GM12878 (cell line): ENCODE data around the gene BOD1L1. TPM values are rescaled to one million over a fixed set of nuclear protein-coding genes. Genes with fewer than 3 reads are reported as not detected.

Experiments used
- ATAC-seq: fragments of 200-7000 bp; cut with Tn5 transposase; 3 replicates; pipeline ENCODE4 v1.9.1; 2020; ENCODE audit warnings: mild to moderate bottlenecking, moderate library complexity
- BruUV-seq: library from RNA; stranded (reverse); fragments of 400-500 nt; replicated peaks from 2 replicates; lab custom pipeline; 2021; lab: Mats Ljungman, UMichigan
- CTCF ChIA-PET: fragments of 300-600 bp; sonication (Branson Sonifier 250); formaldehyde crosslinking; extraction: SDS; loops from one replicate; lab custom pipeline; 2021; ENCODE audit warnings: inconsistent platforms; lab: Yijun Ruan, JAX
- POLR2A ChIA-PET: fragments of 350-600 bp; formaldehyde crosslinking; extraction: SDS; loops from one replicate; lab custom pipeline; 2021; ENCODE audit warnings: inconsistent platforms; lab: Charles Lee
- RAD21 ChIA-PET: fragments of 300-600 bp; sonication (Branson Sonifier 250); formaldehyde crosslinking; loops from one replicate; lab custom pipeline; 2023; ENCODE audit warnings: antibody characterized with exemption; ENCODE audit not compliant: unreplicated experiment; lab: Charles Lee
- SMC1A ChIA-PET: fragments of 300-600 bp; sonication (Branson Sonifier 250); formaldehyde crosslinking; loops from one replicate; lab custom pipeline; 2023; ENCODE audit not compliant: unreplicated experiment, uncharacterized antibody; lab: Charles Lee
- DNase-seq: peaks from one replicate; pipeline ENCODE4 v3.0.0-alpha.2; 2011; ENCODE audit warnings: low read depth, low spot score
- FAIRE-seq: peaks from 3 replicates; lab custom pipeline; 2011; peaks lifted over from hg19 to GRCh38; lab: Jason Lieb, UNC
- H2AFZ ChIP-seq: 2 replicates; pipeline ENCODE4 v1.6.0; 2011; ENCODE audit warnings: low read depth, low read length, control low read depth; ENCODE audit not compliant: control insufficient read depth
- H3K27ac ChIP-seq: 2 replicates; pipeline ENCODE4 v1.5.1; 2011; ENCODE audit warnings: control low read depth; ENCODE audit not compliant: control insufficient read depth, insufficient read depth
- H3K27me3 ChIP-seq, 2 experiments: replicated peaks in 1 of 2; 2 replicates each; pipeline versions ENCODE4 v1.6.0 to v1.6.1; 2011; ENCODE audit warnings: low read length in 1 of 2; ENCODE audit not compliant: control insufficient read depth in 2 of 2, insufficient read depth in 2 of 2
- H3K36me3 ChIP-seq, 2 experiments: 2 replicates each; pipeline ENCODE4 v1.5.1; 2011; ENCODE audit warnings: low read length in 1 of 2; ENCODE audit not compliant: control insufficient read depth in 2 of 2, insufficient read depth in 2 of 2
- H3K4me1 ChIP-seq: 2 replicates; pipeline ENCODE4 v1.6.1; 2011; ENCODE audit warnings: mild to moderate bottlenecking, low read length, moderate library complexity, mixed read lengths; ENCODE audit not compliant: control insufficient read depth, insufficient read depth
- H3K4me2 ChIP-seq: 2 replicates; pipeline ENCODE4 v1.6.0; 2011; ENCODE audit warnings: control low read depth; ENCODE audit not compliant: control insufficient read depth, insufficient read depth
- H3K4me3 ChIP-seq: fragments of 200-600 bp; sonication (generic); 2 replicates; pipeline ENCODE4 v1.5.1; 2016
- H3K79me2 ChIP-seq: 2 replicates; pipeline ENCODE4 v1.6.0; 2011; ENCODE audit warnings: low read length; ENCODE audit not compliant: control insufficient read depth, insufficient read depth
- H3K9ac ChIP-seq: 2 replicates; pipeline ENCODE4 v1.8.0; 2011; ENCODE audit warnings: low read length, control low read depth, mixed read lengths; ENCODE audit not compliant: control insufficient read depth, insufficient read depth
- H3K9me3 ChIP-seq: replicated peaks from 3 replicates; pipeline ENCODE4 v1.5.1; 2011; ENCODE audit warnings: mild to moderate bottlenecking, low read length; ENCODE audit not compliant: control insufficient read depth, insufficient read depth
- H4K20me1 ChIP-seq: 2 replicates; pipeline ENCODE4 v1.6.0; 2011; ENCODE audit not compliant: control insufficient read depth, insufficient read depth
- BHLHE40 ChIP-seq, 2 experiments: fragments of 450-650 bp in 1 of 2; IDR thresholded peaks; 2 replicates each; pipeline ENCODE4 v1.6.1; 2011 to 2017; ENCODE audit warnings: low read depth in 2 of 2, borderline replicate concordance in 1 of 2, improper control_type of control experiment in 1 of 2, low read length in 1 of 2, mild to moderate bottlenecking in 1 of 2
- CEBPB ChIP-seq, 2 experiments: fragments of 150-350 bp in 1 of 2; IDR thresholded peaks; 2 replicates each; pipeline ENCODE4 v1.6.1; 2012 to 2014; ENCODE audit warnings: low read depth in 2 of 2, low read length in 2 of 2, borderline replicate concordance in 1 of 2, inconsistent platforms in 1 of 2
- IKZF2 ChIP-seq, 2 experiments: fragments of 450-650 bp; IDR thresholded peaks; 2 replicates each; pipeline ENCODE4 v1.6.1; 2017; ENCODE audit warnings: mild to moderate bottlenecking in 2 of 2, moderate library complexity in 2 of 2
- JUND ChIP-seq: IDR thresholded peaks from 2 replicates; pipeline ENCODE4 v1.6.1; 2012; ENCODE audit warnings: low read depth, mild to moderate bottlenecking, low read length, improper control_type of control experiment, moderate library complexity
- NBN ChIP-seq: fragments of 450-650 bp; IDR thresholded peaks from 2 replicates; pipeline ENCODE4 v1.6.1; 2016
- NFYA ChIP-seq: IDR thresholded peaks from 2 replicates; pipeline ENCODE4 v1.6.1; 2011; ENCODE audit warnings: low read depth, mild to moderate bottlenecking, low read length, improper control_type of control experiment, borderline replicate concordance
- NRF1 ChIP-seq: conservative IDR thresholded peaks from 2 replicates; pipeline ENCODE4 v1.6.1; 2011; ENCODE audit warnings: mild to moderate bottlenecking, low read depth, low read length, improper control_type of control experiment
- RAD21 ChIP-seq: IDR thresholded peaks from 2 replicates; pipeline ENCODE4 v1.6.1; 2011; ENCODE audit warnings: mild to moderate bottlenecking, low read depth, low read length, moderate library complexity; ENCODE audit not compliant: insufficient read depth
- SIN3A ChIP-seq: IDR thresholded peaks from 2 replicates; pipeline ENCODE4 v1.6.1; 2012; ENCODE audit warnings: low read depth, low read length, improper control_type of control experiment
- SREBF1 ChIP-seq: IDR thresholded peaks from 2 replicates; pipeline ENCODE4 v1.6.1; 2012; ENCODE audit warnings: mild to moderate bottlenecking, low read length
- ZNF592 ChIP-seq: fragments of 450-650 bp; IDR thresholded peaks from 2 replicates; pipeline ENCODE4 v1.6.1; 2017; ENCODE audit warnings: mild to moderate bottlenecking, moderate library complexity
- WGBS: methylation state at CpG from one replicate; pipeline ENCODE4 v1.1.6; 2016; ENCODE audit warnings: low lambda C conversion rate; ENCODE audit not compliant: insufficient replicate concordance, insufficient coverage; ENCODE audit errors: missing lambda C conversion rate; 5-methylcytosine and 5-hydroxymethylcytosine counted together
- in situ Hi-C: fragments of 300-500 bp; cut with MboI; formaldehyde crosslinking; loops from 9 replicates; pipeline ENCODE4 v1.14.3; 2018; ENCODE audit warnings: mixed read lengths
- intact Hi-C: fragments of 100-400 bp; cut with micrococcal nuclease; formaldehyde crosslinking; loops from one replicate; pipeline ENCODE4 v1.14.2; 2022; ENCODE audit not compliant: unreplicated experiment
- polyA plus RNA-seq, 11 experiments: library from polyadenylated mRNA; depleted of rRNA in 4 of 11; unstranded in 6 of 11; stranded (reverse) in 5 of 11; fragments of >200 nt; fragmentation: Nextera tagmentation in 4 of 11; fragmentation: Illumina TruSeq in 1 of 11; extraction: Ambion mirVana in 4 of 11; extraction: Trizol in 1 of 11; gene quantifications; 1 replicate in 1 of 11; 2 replicates in 10 of 11; pipeline versions ENCODE4 v1.2.1 to v1.2.3, GENCODE V29; 2011 to 2016; ENCODE audit warnings: inconsistent platforms in 2 of 11, missing spikeins in 2 of 11, low read depth in 1 of 11
- total RNA-seq, 4 experiments: library from RNA; depleted of rRNA in 3 of 4; stranded (reverse); fragments of >200 nt in 3 of 4; fragmentation: Illumina TruSeq in 1 of 4; extraction: Trizol in 1 of 4; gene quantifications; 2 replicates each; pipeline versions ENCODE4 v1.2.1 to v1.2.3, GENCODE V29; 2013 to 2021

The BOD1L1 gene
- total and polyA plus RNA-seq, 10 of the 15 experiments (the other 5 are each of a cell fraction or from before 2014, with no cell fraction given): 6.8 to 41.6 (median 24.3) TPM

DNA sequence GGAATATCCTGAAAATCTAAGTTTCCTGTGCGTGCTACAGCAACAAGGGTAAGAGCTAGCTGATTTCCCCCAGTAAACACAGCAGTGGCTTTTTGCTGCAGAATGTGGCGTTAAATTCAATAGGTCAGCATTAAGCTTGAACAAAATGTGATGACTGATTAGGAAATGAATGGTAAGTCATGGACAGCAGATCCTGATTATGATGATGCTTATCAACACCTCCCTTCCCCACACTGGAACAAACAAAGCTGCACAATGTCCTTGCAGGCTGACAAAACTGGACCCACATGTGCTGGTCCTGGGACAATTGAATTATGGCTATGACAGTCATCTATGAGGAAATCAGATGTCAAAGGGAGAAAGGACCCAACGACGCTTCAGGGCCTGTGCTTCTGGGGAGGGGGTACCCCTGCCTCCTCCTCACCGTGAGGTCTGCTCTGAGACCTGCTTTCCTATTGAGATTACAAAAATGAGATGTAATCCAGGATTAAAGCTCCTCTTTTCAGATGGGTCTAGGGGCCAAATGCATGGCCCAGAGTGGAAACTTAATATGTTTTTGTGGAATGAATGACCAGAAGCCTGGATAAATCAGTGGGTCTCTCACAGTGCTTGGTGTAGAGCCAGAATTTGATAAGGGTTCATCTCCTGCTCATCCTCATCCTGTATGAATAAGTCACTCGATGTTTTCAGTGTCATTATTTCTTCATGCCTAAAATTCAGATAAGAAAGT lies 32.0 kb upstream of the BOD1L1 start:
- 45% methylated on average over 6 of the region's 6 CpGs for WGBS

More for the DNA sequence above, 32.0 kb upstream of the BOD1L1 start:
- no peak for DNase-seq
- intact Hi-C loops: loop anchor here (5.0 to 10.0 kb wide), 6 partner anchors 125 to 1798 kb away; no protein-coding TSS in a partner anchor
- in situ Hi-C loops: loop anchor here (10.0 kb wide), 3 partner anchors 1345 to 1795 kb away; partner anchors contain the start of gene CPEB2
- POLR2A ChIA-PET: no interaction called here
- H3K36me3 ChIP-seq: no peaks in the 10 kb centered on the region
- TF ChIP-seq IKZF2 (IDR thresholded peaks at IDR 0.05) (no peak), ZNF592 (no peak), SIN3A (no peak), JUND (no peak), BHLHE40 (IDR thresholded peaks at IDR 0.05; ENCODE audit: borderline replicate concordance in 1 of 2, low read depth in 2 of 2, low read length in 1 of 2) (no peak), RAD21 (no peak), SREBF1 (no peak), NRF1 (no peak), NBN (no peak), NFYA (no peak), CEBPB (IDR thresholded peaks at IDR 0.05; ENCODE audit: borderline replicate concordance in 1 of 2, low read depth in 2 of 2, low read length in 2 of 2) (no peak)
- TF ChIP-seq, all 136 proteins: peak for 0
- no peak overlapping the region for H3K9ac ChIP-seq
- no peak for FAIRE-seq
- ChIA-PET SMC1A (interaction anchor here (0.8 to 1.6 kb wide), 5 partner anchors 11 to 200 kb away, joined by 3 to 4 read pairs (median 3); no protein-coding TSS in a partner anchor), RAD21 (no interaction called here), CTCF (interaction anchor here (1.3 to 1.4 kb wide), 2 partner anchors 10 to 1799 kb away, joined by 3 to 4 read pairs; no protein-coding TSS in a partner anchor)
- H3K4me3 ChIP-seq: no peak overlapping the region
- H3K79me2 ChIP-seq: no peaks in the 10 kb centered on the region
- no TSS peak for BruUV-seq
- no peak for ATAC-seq
- no peaks in the 10 kb centered on the region; a peak in 1 of 4 replicates for H3K27me3 ChIP-seq
- H2AFZ ChIP-seq: no peak overlapping the region
- no peaks in the 10 kb centered on the region for H3K4me1 ChIP-seq
- no peak overlapping the region for H3K27ac ChIP-seq
- H3K9me3 ChIP-seq: no peaks in the 10 kb centered on the region
- H4K20me1 ChIP-seq: no peaks in the 10 kb centered on the region
- H3K4me2 ChIP-seq: no peak overlapping the region
